GM19463 (cell line): ENCODE results near the gene RIPOR2.
"Not testable (repeated sequence)": the region's sequence is repeated elsewhere in the genome, so short reads cannot be mapped to it uniquely, and the experiment has no call there.

Source experiments
- ATAC-seq: cut with Tn5 transposase; IDR thresholded peaks from one replicate; pipeline ENCODE4 v1.9.1; 2021; ENCODE audit warnings: mild to moderate bottlenecking, moderate library complexity; ENCODE audit not compliant: unreplicated experiment

The RIPOR2 gene

GRCh38 chr6:24881376-24881775 lies 54.4 kb downstream of the RIPOR2 start:
- no peak for ATAC-seq

GRCh38 chr6:24880451-24880850 lies 55.3 kb downstream of the RIPOR2 start:
- ATAC-seq: no peak

DNA sequence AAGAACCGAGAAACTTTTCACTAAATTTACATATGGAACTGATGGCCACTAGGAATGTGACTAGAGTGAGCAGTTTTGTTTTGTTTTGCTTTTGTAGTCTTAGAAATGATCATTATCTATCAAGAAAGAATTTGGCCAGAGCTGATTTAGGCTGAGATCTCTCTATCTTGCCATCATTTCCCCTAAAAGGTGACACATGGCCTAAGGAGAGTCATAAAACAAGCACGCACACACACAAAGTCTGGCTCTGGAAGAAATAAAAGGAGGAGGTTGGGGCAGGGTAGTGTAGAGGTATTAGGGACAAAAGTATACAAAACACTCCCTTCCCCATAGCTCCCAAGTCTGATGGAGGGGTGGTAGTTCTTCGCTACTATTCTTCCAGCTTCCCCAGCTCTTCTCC lies 56.4 kb downstream of the RIPOR2 start:
- no peak for ATAC-seq

DNA sequence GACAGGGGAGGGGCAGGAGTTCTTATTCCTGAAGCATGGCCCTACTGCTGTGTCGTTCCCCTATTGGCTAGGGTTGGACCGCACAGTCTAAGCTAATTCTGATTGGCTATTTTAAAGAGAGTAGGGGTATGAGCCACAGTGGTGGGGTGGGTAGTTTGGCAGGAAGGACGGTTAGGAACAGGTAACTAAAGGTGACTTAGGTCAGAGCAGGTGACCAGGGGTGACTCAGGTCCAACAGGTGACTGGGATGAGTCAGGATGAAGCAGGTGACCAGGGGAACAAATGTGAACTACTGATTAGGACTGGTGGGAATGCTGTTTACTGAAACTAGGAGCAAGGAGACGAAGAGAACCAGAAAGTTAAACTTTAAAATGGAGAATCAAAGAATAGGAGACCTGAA lies 58.0 kb downstream of the RIPOR2 start:
- ATAC-seq: not testable (repeated sequence)

GRCh38 chr6:24876499-24877465 lies 59.0 kb downstream of the RIPOR2 start:
- no peak for ATAC-seq

- ATAC-seq: no peak
These were observed 60.2 kb downstream of the RIPOR2 start for GRCh38 chr6:24875534-24875901.

DNA sequence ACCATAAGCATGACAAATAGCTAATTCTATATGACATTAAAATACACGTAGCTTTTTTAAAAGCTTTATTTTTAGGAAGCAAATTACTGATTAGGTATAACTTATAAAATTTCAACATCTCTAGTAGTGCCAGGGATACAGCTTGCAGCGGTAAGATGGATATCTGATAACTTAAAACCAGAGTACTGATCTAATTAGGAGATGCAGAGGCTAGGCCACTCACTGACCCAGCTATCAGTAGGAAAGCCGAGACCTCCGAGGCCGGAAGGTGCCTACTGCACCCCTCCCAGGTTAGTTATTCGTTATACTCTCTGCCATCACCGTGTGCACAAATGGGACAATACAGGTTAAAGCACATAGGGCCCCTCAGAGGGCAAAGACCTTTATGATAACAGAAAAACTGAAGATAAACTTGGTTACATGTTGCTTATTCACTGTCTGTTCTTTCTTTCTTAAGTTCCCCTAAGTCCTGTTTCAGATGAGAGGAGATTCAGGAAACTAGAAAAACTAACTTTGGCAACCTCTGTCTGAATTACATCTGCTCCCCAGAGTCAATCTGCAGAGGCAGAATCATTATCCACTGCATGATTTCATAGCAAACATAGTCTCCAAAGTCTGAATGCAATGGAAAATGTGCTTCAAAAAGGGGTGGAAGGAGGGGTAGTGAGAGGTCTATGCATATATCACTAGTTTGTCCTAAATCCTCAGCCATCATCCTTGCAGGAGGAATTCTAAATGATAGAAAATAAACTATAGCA lies 60.8 kb downstream of the RIPOR2 start:
- no peak for ATAC-seq

- ATAC-seq: no peak
These were observed 61.6 kb downstream of the RIPOR2 start for GRCh38 chr6:24874128-24874527.

- no peak for ATAC-seq
These were observed 63.0 kb downstream of the RIPOR2 start for GRCh38 chr6:24872779-24873178.

- ATAC-seq: no peak
These were observed 67.0 kb downstream of the RIPOR2 start for GRCh38 chr6:24868765-24869164.

DNA sequence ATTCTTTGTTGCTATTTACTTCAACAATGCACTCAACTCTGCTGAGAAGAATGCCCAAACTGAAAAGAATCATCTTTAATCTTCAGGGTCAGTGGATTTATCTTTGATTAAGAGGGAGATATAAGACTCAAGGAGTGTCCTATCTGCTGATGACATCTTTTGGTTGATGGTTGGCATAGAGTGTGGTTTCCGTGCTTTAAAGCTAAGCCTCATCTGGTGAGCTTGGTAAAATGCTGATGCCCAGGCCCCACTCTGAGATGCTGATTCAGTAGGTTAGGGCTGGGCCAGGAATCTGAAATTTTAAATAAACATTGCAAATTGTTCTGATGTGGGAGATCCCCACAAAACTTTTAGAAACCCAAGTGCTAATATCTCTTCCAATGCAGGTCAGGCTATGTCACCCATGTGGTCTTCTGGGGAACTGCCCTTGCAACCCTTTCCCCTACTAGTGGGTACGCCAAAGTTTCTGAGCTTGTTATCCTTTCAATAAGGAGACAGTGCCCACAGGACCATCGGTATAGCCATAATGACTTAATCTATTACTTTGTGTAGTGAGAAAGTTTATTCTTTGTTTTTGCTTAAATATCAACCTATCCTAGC lies 68.6 kb downstream of the RIPOR2 start:
- ATAC-seq: no peak

DNA sequence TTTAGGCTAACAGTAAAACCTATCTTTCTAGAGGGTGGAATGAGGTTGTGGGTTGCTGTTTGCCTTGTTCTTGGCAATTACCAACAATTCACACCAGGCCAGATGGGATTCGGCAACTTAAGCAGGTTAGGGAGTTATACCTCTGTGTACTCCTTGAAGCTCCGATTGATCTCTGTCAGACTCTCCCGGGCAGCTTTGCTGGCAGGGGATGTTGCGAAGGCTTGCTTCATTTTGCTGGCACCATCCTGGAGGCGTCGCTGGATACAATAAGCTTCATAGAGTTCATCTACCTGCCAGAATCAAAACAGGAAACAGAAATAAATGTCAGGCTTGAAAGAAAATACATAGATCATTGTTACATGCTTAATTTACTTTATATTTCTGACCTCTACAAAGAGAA lies 70.6 kb downstream of the RIPOR2 start:
- no peak for ATAC-seq

DNA sequence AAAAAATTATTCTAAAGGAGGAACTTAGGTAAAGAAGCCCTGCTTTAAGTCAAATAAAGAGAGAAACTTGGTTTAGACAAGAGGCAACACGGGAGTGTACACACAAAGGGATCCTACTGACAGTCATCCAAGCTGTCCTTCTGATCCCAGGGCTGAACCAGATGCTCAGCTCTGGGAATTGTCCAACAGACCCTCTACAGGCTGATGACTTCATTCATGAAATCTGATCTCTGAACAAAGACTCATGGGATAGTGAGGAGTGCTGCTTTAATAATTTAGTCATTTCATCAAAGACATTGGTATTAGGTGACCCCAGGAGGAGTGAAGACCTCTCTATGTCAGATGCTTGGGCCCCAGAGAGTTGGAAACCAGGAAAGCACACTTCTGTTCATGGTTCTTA lies 71.4 kb downstream of the RIPOR2 start:
- ATAC-seq: no peak

DNA sequence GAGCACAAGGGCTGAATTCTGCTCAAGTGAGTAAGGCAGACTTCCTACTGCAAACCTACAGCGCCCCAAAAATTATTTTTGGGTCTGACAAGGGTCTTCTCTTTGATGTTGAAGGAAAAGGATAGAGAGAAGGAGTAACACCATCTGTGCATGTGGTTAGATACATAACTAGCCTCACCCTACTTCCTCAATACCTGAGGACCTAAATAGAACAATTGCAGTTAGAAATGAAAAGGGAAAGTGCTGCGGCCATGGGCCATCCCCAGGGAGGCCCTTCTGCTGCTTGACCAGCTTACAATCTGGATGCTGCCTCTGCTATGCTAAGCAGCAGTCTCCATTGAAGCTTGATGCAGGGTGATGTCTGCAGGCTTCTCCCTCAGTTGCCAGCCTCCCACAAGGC lies 73.8 kb downstream of the RIPOR2 start:
- ATAC-seq: peak; percentile 81

GRCh38 chr6:24859608-24860200 lies 76.1 kb downstream of the RIPOR2 start:
- no peak for ATAC-seq

DNA sequence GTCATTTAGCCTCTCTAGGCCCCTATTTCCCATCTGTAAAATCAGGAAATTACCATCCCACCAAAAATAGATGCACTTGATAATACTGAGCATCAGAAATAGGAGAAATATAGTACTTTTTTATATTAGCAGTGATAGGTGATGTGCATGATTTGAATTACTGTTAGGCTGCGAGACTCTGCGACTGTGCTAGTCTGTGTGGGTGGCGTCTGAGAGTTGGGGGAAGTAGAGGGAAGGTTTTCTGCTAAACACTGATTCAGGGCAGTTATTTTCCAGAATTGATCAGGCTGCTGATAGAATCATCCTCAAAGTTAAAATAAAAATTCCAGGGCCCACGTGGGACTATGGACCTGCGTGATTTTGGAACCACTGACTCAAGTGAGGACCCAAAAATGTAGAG lies 76.6 kb downstream of the RIPOR2 start:
- no peak for ATAC-seq

DNA sequence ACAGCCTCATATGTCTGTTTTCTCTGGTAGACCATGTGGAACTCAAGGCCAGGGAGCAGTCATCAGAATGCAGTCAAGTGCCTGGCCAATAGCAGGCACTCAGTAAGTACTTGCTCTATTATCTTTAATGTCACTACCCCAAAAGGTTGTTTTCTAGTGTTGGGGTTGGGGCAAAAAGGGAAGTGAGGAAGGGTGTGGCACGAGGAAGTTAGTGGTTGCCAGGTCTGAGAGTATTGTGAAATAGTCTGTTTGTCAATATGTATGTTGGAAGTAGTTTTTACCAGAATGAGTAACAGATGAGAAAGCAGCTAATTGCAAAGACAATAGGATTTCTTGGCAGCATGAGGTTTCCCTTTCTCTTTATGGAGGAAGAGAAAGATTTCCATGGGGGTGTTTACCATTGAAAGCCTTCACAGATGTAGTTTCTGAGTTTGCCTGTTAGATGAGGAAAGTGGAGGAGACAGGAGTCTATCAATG lies 77.5 kb downstream of the RIPOR2 start:
- peak; percentile 60 for ATAC-seq

DNA sequence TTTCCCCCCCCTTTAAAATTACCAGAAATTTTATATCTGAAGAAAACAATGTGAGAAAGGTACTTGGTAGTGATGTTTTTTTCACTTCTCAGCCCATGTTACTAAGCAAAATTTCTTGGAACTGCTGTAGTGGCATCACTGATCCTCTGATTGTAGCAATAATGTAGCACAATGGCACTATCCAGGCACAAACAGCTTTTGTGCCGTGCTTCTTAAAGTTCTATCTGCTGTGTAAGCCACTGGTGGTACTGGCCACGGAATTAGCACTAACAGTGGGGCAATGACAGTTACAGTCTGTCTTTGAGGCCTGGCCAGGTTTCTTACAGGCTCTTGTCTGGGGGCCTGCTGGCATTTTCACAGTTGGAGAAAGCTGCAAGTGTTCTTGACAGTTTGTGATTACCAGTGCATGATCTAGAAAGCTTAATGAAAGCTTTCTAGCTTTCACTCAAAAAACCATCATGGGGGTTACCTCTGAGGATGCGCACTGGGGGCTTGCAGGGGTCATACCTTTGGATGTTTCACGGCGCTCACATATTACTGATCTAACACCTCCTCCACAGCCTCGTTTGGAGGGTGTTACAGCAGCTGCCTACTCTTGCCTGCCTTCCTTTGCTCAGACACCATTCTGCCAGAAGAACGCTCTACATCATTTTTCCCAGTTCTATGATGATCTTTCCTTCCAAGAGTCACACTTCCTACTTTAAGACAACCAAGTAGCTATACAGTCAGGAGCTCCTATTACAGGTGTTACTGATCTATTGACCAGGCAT lies 78.7 kb downstream of the RIPOR2 start:
- ATAC-seq: no peak

DNA sequence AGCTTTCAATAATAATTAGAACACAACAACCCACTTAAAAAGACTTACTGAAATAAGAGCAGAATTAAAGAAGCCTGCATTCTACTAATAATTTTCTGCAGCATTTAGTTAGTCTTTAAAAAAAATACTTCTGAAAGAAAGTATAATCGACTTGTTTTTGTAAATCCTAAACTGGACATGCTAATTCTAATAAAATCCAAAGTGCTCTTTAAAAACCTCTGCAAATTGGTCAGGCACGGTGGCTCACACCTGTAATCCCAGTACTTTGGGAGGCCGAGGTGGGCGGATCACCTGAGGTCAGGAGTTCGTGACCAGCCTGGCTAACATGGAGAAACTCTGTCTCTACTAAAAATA lies 79.5 kb downstream of the RIPOR2 start:
- ATAC-seq: no peak
